ENCODE results near the gene MACF1. TPM values are rescaled to one million over a fixed set of nuclear protein-coding genes. Genes with fewer than 3 reads are reported as not detected.
A peak's percentile ranks its signal among the peaks of the same experiment; 100 is the strongest.

The MACF1 gene
- total RNA-seq, 3 donors from 2014 or later, result 104 to 128 (median 120) TPM

DNA sequence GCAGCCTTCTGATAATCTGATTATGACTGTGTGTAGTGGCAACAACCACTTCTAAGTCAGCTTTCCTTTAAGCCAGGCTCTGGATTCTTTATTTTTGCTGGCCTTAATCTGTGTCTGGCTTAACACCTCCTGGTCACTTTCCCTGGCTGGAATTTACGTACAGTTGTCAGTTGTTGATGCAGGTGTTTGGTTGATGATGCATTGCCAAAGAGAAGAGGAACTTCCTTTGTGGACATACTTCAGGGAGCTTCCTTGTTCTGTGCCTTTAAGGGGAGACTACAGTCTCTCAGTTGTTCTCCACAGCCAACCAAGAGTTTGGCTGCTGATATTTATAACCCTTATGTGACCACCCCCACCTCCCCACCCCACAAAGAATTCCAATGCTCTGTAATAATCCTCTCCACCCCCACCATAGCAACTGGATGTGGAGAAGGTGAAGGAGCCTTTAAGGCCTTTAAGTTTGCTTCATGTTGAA is 190.9 kb downstream of the MACF1 start:
- no peaks in the 10 kb centered on the region for H3K9me3 Mint-ChIP-seq
- no peak for DNase-seq
- H3K27me3 Mint-ChIP-seq (ENCODE audit: low read depth), result no peaks in the 10 kb centered on the region

DNA sequence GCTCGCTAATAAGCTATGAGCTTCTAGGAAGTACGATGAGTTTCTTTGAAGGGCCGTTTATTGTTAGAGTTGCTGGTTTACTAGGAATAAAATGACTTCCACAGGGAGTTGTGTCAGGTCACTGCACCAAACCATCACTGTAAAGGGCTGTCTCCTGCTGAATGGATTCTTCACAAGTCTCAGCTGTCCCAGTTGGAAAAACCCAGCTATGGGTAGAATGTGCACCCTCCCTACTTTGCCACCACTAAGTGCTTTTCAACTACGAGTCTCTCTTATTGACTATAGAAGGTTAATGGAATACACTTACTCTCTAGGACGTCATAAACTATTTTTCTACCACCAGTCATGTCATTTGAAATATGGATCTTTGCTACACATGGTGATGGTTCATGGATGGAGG is 192.2 kb downstream of the MACF1 start:
- DNase-seq (no peak), ATAC-seq (no peak)
- H3K9me3 Mint-ChIP-seq, result no peaks in the 10 kb centered on the region
- H3K36me3 Mint-ChIP-seq (ENCODE audit: insufficient read depth), result peaks cover 9% of the 10 kb centered on the region
- H3K4me3 Mint-ChIP-seq, result no peak overlapping the region
- peaks cover 81% of the 10 kb centered on the region for H3K4me1 Mint-ChIP-seq (ENCODE audit: low read depth)
- H3K27me3 Mint-ChIP-seq (ENCODE audit: low read depth), result no peaks in the 10 kb centered on the region

More for the DNA sequence above, 190.9 kb downstream of the MACF1 start:
- Mint-ChIP-seq H3K36me3 (ENCODE audit: insufficient read depth) (peaks cover 16% of the 10 kb centered on the region), H3K4me1 (ENCODE audit: low read depth) (peaks cover 89% of the 10 kb centered on the region), H3K4me3 (no peak overlapping the region)
- no peak for ATAC-seq

DNA sequence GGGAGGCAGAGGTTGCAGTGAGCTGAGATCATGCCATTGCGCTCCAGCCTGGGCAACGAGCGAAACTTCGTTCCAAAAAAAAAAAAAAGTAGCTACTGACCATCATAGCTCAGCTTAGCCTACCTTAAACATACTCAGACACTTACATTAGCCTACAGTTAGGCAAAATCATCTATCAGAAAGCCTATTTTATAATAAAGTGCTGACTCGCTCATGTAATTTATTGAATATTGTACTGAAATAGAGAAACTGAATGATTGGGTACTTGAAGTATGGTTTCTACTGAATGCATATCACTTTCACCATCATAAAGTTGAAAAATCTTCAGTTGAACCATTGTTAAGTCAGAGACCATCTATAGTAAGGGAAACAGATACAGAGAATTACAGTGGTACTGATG is 193.0 kb downstream of the MACF1 start:
- Mint-ChIP-seq H3K4me3 (no peak overlapping the region), H3K9me3 (no peaks in the 10 kb centered on the region)

DNA sequence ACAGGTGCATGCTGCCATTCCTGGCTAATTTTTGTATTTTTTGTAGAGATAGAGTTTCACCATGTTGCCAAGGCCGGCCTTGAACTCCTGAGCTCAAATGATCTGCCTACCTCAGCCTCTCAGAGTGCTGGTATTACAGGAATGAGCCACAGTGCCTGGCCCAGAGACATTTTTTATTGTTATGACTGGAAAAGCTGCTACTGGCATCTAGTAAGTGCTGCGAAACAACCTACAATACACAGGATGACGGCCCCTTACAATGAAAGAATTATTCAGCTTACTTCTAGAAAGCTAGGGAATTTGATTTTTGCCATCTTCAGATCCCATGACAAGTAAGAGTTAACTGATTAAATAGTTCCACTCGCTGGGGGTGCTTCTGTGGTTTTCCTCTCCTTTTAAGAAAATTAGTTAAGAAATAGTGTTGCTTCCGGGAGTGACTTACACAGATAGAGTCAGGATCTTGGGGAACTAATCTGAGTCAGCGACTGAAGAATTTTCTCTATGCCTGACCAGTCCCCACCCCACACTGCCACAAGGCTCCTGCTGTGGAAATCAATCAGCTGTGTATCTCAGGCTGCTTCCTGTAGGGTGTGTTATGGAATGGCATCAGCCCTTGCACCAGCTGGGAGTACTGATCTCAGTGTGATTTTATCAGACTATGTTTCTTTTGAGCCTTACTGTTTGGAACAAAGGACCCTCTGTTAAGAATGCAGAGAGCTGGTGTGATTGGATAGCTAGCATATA is 194.0 kb downstream of the MACF1 start:
- H3K4me1 Mint-ChIP-seq (ENCODE audit: low read depth), result peaks cover 64% of the 10 kb centered on the region
- H3K4me3 Mint-ChIP-seq, result peak overlapping the region; percentile 46
- H3K36me3 Mint-ChIP-seq (ENCODE audit: insufficient read depth), result peaks cover 9% of the 10 kb centered on the region
- no peaks in the 10 kb centered on the region for H3K9me3 Mint-ChIP-seq
- peak; percentile 12 for DNase-seq
- peak; percentile 79 to 80 for ATAC-seq
- no peaks in the 10 kb centered on the region for H3K27me3 Mint-ChIP-seq (ENCODE audit: low read depth)

More for the DNA sequence above, 193.0 kb downstream of the MACF1 start:
- Mint-ChIP-seq H3K36me3 (ENCODE audit: insufficient read depth) (peaks cover 6% of the 10 kb centered on the region), H3K4me1 (ENCODE audit: low read depth) (peaks cover 73% of the 10 kb centered on the region), H3K27me3 (ENCODE audit: low read depth) (no peaks in the 10 kb centered on the region)
- DNase-seq, result no peak
- ATAC-seq, result no peak

DNA sequence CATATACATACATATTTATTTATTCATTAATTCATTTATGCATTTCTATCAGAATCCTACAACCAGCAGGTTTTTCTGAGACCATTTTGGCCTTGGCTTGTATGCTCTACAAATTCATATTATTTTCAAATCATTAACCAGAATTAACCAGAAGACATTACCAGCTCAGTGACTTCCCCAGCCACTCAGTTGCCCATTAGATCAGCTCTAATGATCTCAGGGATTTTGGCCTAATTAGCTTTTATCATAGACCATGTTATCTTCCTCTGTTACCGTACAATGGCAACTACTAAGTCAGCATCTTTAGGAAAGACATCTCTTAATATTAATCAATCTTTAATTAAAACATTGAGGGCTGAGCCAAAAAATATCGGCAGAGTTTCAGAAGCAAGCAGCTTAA is 196.6 kb downstream of the MACF1 start:
- no peak overlapping the region for H3K4me3 Mint-ChIP-seq

DNA sequence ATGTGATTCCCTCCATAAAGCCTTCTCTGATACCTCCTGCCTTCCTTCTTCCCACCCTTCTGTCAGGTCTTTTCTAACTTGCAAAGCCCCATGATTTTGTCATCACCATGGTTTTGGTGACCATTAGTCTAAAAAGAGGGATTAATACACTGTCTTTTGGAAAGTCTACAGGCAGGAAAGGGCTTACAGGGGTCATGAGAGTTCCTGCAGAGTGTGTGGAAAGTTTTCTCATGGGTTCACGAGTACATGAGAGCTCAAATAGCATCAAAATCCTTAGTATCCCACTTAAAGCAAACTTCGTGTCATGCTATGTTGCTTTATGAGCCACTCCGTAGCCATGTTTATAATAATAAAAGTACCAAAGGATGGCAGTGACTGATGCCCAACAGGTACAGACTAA is 200.4 kb downstream of the MACF1 start:
- ATAC-seq (no peak), DNase-seq (no peak)
- Mint-ChIP-seq H3K27me3 (ENCODE audit: low read depth) (no peaks in the 10 kb centered on the region), H3K9me3 (no peaks in the 10 kb centered on the region), H3K36me3 (ENCODE audit: insufficient read depth) (peaks cover 5% of the 10 kb centered on the region), H3K4me3 (no peak overlapping the region), H3K4me1 (ENCODE audit: low read depth) (peaks cover 40% of the 10 kb centered on the region)

More for the DNA sequence above, 196.6 kb downstream of the MACF1 start:
- ATAC-seq (no peak), DNase-seq (no peak)
- Mint-ChIP-seq H3K27me3 (ENCODE audit: low read depth) (no peaks in the 10 kb centered on the region), H3K36me3 (ENCODE audit: insufficient read depth) (peaks cover 7% of the 10 kb centered on the region), H3K4me1 (ENCODE audit: low read depth) (peaks cover 53% of the 10 kb centered on the region), H3K9me3 (no peaks in the 10 kb centered on the region)

DNA sequence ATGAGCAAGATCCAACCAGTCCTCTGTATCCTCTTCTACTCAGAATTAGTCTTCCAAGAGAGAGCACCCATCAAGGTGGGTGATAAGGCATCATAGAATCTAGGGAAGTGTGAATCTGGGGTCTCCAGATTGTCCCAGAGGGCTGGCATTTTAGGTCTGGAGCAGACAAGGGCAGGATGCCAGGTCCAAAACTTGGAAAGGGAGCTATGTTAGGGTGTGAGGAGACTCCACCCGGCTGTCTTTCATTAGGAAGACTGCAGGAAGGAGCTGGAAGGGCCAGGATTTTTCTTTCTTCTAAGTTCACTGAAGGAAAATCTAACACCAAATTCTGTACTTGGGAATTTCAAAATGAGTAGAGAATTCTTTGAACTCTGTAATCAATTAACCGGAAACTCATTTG is 200.9 kb downstream of the MACF1 start:
- no peak overlapping the region for H3K4me3 Mint-ChIP-seq
- H3K27me3 Mint-ChIP-seq (ENCODE audit: low read depth), result no peaks in the 10 kb centered on the region
- DNase-seq (no peak), ATAC-seq (no peak)
- no peaks in the 10 kb centered on the region for H3K9me3 Mint-ChIP-seq
- peaks cover 43% of the 10 kb centered on the region for H3K4me1 Mint-ChIP-seq (ENCODE audit: low read depth)
- peaks cover 6% of the 10 kb centered on the region for H3K36me3 Mint-ChIP-seq (ENCODE audit: insufficient read depth)

DNA sequence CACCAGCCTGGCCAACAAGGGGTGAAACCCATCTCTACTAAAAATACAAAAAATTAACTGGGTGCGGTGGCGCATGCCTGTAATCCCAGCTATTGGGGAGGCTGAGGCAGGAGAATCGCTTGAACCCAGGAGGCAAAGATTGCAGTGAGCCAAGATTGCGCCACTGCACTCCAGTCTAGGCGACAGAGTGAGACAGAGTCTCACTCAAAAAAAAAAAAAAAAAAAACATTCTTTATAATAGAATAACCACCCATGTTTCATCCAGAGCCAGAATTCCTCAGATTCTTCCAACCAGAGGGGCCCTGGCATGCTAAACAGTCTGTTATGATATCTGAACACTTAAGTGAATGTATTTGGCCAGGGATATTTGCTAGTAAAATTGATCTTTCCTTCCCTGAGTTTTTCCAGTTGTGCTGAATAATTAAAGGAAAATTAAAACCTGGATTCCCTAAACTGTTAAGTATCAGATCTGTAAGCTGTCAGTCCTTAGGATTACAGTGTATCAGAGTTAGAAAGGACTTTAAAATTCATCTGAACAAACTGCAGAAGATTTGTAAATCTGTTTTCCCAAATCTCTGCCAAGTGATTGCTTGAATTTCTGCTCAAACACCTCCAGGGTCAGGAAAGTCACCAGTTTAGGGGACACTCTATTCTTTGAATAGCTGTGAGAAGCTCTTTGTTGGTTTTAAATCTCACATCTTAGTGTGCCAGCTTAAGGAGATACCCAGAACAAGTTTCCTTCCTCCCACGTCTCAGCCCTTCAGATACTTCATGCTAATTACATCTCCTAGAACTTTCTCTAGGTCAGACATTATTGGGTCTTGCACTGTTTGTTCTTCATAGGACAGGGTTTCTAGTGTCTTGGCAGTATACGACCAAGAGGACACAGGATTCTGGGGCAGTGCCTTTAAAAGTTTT is 202.3 kb downstream of the MACF1 start:
- peaks cover 7% of the 10 kb centered on the region for H3K36me3 Mint-ChIP-seq (ENCODE audit: insufficient read depth)
- H3K9me3 Mint-ChIP-seq, result no peaks in the 10 kb centered on the region
- no peaks in the 10 kb centered on the region for H3K27me3 Mint-ChIP-seq (ENCODE audit: low read depth)
- peaks cover 54% of the 10 kb centered on the region for H3K4me1 Mint-ChIP-seq (ENCODE audit: low read depth)
- H3K4me3 Mint-ChIP-seq, result peak overlapping the region; percentile 87
- ATAC-seq, result no peak
- no peak for DNase-seq

DNA sequence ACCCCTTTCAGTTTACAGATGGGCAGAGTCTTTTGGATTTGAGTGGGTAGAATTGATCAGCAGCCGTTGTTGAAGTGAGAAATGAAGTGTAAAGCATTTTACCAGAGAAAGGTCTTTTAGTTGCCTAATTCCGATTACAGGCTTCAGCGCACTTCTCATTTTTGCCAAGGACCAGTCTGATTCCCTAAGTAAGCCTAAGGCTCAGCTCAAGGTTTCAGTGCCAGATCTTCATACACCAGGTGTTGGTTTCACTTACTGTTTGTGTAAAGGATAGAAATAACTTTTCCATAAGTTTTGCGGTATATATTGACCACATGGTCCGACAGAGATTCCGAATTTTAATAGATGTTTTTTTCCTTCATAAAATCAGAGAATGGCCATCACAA is 203.0 kb downstream of the MACF1 start:
- no peaks in the 10 kb centered on the region for H3K27me3 Mint-ChIP-seq (ENCODE audit: low read depth)
- H3K4me3 Mint-ChIP-seq, result peak overlapping the region; percentile 87
- DNase-seq (no peak), ATAC-seq (no peak)
- no peaks in the 10 kb centered on the region for H3K9me3 Mint-ChIP-seq
- peaks cover 10% of the 10 kb centered on the region for H3K36me3 Mint-ChIP-seq (ENCODE audit: insufficient read depth)
- H3K4me1 Mint-ChIP-seq (ENCODE audit: low read depth), result peaks cover 60% of the 10 kb centered on the region

DNA sequence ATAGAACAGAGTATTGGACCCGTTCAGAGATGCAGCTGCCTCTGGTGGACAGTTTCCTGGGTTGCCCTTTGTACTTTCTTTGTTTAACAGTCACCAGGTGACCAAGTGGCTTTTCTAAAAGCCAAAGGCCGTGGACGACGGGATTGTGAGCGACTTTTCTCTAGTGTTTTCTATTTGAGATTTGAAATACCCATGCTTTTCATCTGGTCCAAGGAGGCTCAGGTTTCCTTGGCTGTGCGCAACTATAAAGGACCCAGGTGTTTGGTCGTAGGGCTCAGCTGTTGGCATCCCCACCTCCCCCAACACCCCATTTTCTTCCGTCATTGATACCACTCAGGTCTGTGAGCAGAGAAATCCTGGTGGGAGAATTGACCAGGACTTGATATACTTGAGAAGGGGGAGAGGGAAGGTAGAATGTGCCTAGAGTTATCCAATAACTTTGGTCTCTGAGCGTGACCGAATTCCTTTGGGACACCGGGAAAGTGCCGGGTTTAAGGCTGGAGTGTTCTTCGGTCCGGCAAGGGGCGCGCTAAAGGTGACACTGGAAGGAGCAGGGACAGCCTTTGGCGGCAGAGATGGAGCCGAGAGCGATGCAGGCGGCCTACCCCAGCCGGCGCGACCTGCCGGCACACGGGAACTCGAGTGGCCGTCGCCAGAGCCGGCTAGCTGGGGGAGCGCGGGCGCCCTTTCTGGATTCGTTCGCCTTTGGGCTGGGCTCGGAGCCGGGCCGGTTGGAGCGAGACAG is 203.6 kb downstream of the MACF1 start:
- DNase-seq, result no peak
- no peaks in the 10 kb centered on the region for H3K27me3 Mint-ChIP-seq (ENCODE audit: low read depth)
- peak overlapping the region; percentile 87 for H3K4me3 Mint-ChIP-seq
- peaks cover 60% of the 10 kb centered on the region for H3K4me1 Mint-ChIP-seq (ENCODE audit: low read depth)
- no peaks in the 10 kb centered on the region for H3K9me3 Mint-ChIP-seq
- ATAC-seq, result no peak
- H3K36me3 Mint-ChIP-seq (ENCODE audit: insufficient read depth), result peaks cover 7% of the 10 kb centered on the region

DNA sequence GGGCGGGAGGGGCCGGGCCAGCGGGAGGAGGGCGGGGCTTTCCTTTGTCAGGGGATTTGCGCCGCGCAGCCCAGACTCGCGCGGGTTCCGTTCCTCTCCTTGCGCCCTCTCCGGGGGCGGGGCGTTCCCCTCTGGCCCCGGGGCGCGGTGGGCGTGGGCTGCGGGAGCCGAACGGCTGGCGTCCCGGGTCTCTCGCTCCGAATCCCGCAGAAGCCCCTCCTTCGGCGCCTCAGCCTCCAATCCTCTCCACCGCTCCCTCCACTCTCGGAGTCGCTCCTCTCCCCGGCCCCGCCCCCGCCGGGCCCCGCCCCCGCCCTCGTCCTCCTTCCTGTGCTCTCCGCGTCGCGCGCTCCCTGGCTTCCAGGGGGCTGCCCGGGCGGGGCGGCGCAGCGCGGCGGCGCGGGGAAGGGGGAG is 204.2 kb downstream of the MACF1 start:
- peaks cover 60% of the 10 kb centered on the region for H3K4me1 Mint-ChIP-seq (ENCODE audit: low read depth)
- ATAC-seq, result peak; percentile 86 to 89
- H3K36me3 Mint-ChIP-seq (ENCODE audit: insufficient read depth), result peaks cover 7% of the 10 kb centered on the region
- H3K4me3 Mint-ChIP-seq, result peak overlapping the region; percentile 87
- no peaks in the 10 kb centered on the region for H3K27me3 Mint-ChIP-seq (ENCODE audit: low read depth)
- DNase-seq, result peak; percentile 78
- H3K9me3 Mint-ChIP-seq, result no peaks in the 10 kb centered on the region

DNA sequence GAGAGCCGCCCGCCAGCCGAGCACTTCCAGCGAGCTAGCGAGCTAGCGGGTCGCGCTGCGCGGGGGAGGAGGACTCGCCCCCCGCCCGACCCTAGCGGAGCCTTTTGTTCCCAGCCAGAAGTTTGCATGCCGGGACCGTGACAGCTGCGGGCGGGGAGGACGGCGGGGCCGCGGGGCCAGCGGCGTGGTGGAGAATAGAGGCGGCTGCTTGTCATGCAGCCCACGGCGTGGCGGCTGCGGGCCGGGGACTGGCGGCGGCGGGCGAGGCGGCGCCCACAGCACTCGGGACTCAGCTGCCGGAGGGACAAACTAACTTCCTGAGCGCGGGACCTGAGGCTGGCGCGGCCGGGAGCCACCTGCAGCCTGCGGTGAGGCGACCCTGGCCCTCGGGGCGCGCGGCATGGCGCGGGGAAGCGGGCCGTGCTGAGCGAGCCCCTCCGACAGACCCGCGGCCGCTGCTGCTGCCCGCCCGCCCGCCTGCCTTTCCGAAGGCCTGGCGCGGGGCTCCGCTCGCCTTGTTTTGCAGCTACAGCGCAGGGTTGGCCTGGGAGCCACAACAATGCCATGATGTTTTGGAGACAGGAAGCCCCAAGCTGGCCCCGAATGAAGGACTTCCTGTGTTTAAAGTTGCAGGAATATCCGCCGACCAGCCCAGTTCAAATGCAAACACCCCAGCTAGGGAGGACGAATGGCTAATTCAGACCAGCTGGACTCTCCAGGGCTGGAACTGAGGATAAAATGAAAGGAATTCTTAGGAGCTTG is 204.7 kb downstream of the MACF1 start:
- H3K4me1 Mint-ChIP-seq (ENCODE audit: low read depth), result peaks cover 62% of the 10 kb centered on the region
- DNase-seq, result no peak
- H3K27me3 Mint-ChIP-seq (ENCODE audit: low read depth), result no peaks in the 10 kb centered on the region
- peaks cover 7% of the 10 kb centered on the region for H3K36me3 Mint-ChIP-seq (ENCODE audit: insufficient read depth)
- peak in 1 of 2 donors; percentile 52 for ATAC-seq
- peak overlapping the region; percentile 70 for H3K4me3 Mint-ChIP-seq
- no peaks in the 10 kb centered on the region for H3K9me3 Mint-ChIP-seq

DNA sequence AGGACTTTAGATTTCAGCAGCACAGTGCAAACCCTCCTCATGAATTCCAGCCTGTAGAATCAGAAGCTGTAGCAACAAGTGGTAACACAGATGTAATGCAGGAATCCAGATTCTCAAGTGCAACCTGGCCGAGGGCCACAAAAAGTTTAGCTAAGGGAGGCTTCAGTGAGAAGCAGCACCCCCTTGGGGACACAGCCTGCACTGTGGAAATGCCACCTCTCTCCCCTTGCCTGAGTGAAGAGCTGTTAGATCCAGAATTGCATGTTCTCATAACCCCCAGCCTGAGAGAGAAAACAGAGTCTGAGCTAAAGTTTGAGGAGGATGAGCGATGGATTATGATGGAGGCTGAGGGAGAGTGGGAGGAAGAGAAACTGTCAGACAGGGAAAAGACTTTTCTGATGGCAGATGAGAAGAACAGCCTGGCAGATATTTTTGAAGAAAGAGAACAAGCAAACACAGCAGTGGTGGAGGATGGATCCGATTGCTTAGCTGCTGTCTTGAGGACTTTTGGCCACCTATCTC is 206.5 kb downstream of the MACF1 start:
- peaks cover 7% of the 10 kb centered on the region for H3K36me3 Mint-ChIP-seq (ENCODE audit: insufficient read depth)
- ATAC-seq (peak; percentile 15 to 32), DNase-seq (peak; percentile 55)
- H3K4me3 Mint-ChIP-seq, result no peak overlapping the region
- no peaks in the 10 kb centered on the region for H3K9me3 Mint-ChIP-seq
- peaks cover 52% of the 10 kb centered on the region for H3K4me1 Mint-ChIP-seq (ENCODE audit: low read depth)
- no peaks in the 10 kb centered on the region for H3K27me3 Mint-ChIP-seq (ENCODE audit: low read depth)

Measured in activated T-cell treated with anti-CD3 and anti-CD28 coated beads, Interleukin-2, amount 50 U/mL, for 4 hours (primary cell).